GM12891 (cell line): ENCODE data around the gene RADIL.

Experiments used
- POLR2A ChIP-seq: IDR thresholded peaks from 2 replicates; pipeline ENCODE4 v1.6.1; 2011; ENCODE audit warnings: low read depth, low read length, control low read depth
- POLR2AphosphoS5 ChIP-seq: IDR thresholded peaks from 2 replicates; pipeline ENCODE4 v1.6.1; 2011; ENCODE audit warnings: low read depth, low read length, control low read depth
- POU2F2 ChIP-seq: IDR thresholded peaks from 2 replicates; pipeline ENCODE4 v1.6.1; 2011; ENCODE audit warnings: low read depth, mild to moderate bottlenecking, control low read depth, low read length, moderate library complexity
- SPI1 ChIP-seq: IDR thresholded peaks from 2 replicates; pipeline ENCODE4 v1.6.1; 2011; ENCODE audit warnings: low read depth, low read length, control low read depth
- TAF1 ChIP-seq: IDR thresholded peaks from 2 replicates; pipeline ENCODE4 v1.6.1; 2011; ENCODE audit warnings: low read depth, low read length, control low read depth

DNA sequence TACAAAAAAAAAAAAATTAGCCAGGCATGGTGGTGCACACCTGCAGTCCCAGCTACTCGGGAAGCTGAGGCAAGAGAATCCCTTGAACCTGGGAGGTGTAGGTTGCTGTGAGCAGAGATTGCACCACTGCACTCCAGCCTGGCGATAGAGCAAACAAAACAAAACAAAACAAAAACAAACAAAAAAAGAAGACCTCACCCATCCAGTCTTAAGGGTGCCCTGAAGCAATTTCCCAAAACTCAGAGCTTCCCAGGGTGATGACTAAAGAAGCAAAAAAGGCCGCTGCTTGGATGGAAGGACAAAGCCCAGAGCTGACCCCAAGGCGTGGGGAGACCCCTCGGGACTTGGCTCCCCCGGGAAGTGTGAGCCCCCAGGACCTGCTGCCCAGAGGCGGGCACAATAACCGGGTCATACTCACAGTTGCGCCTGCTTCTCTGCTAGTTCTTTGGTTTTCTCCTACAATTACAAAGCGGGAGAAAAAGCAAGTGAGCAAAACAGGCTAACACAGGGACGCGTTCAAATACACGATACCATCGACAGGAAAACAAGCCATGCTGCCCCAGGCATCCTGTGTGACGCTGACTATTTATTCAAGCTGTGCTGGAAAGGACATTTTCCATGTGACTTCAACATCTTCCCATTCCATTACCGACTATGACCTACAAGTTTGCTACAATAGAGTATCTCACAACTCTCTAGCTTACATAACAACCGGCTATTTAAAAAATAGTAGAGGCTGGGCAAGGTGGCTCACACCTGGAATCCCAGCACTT is 51.6 kb downstream of the RADIL start:
- TF ChIP-seq SPI1 = no peak
- TF ChIP-seq POLR2A = no peak
- no peak for TF ChIP-seq TAF1
- no peak for TF ChIP-seq POLR2AphosphoS5
- TF ChIP-seq POU2F2 = no peak
